Sigmoid colon (tissue), 7 donors: ENCODE data around the gene TMA16. TPM values are rescaled to one million over a fixed set of nuclear protein-coding genes. Genes with fewer than 3 reads are reported as not detected.
A peak's percentile ranks its signal among the peaks of the same experiment; 100 is the strongest.
"Not testable (repeated sequence)": the region's sequence is repeated elsewhere in the genome, so short reads cannot be mapped to it uniquely, and the experiment has no call there.

Experiments
- DNase-seq: peaks from one replicate; pipeline ENCODE4 v3.0.0-alpha.2; 2019
- H3K27ac ChIP-seq, 4 donors: fragments of 200-600 bp; sonication (generic); one replicate each; pipeline ENCODE4 v1.5.1; 2016 to 2019; ENCODE audit warnings: mild to moderate bottlenecking in 1 of 4
- H3K27me3 ChIP-seq, 3 donors: fragments of 200-600 bp; sonication (generic); one replicate each; pipeline ENCODE4 v1.5.1; 2019; ENCODE audit warnings: mild to moderate bottlenecking in 1 of 3
- H3K36me3 ChIP-seq, 4 donors: fragments of 200-600 bp; sonication (generic); one replicate each; pipeline ENCODE4 v1.5.1; 2016 to 2019
- H3K4me1 ChIP-seq, 4 donors: fragments of 200-600 bp; sonication (generic); one replicate each; pipeline ENCODE4 v1.5.1; 2017 to 2019
- H3K4me3 ChIP-seq, 4 donors: fragments of 200-600 bp; sonication (generic); one replicate each; pipeline ENCODE4 v1.5.1; 2017 to 2019; ENCODE audit warnings: mild to moderate bottlenecking in 2 of 4, moderate library complexity in 1 of 4
- H3K9me3 ChIP-seq, 4 donors: fragments of 200-600 bp in 3 of 4; sonication (generic) in 3 of 4; one replicate each; pipeline versions ENCODE4 v1.5.1 to v1.6.1; 2013 to 2019
- CTCF ChIP-seq, 4 experiments: fragments of 450-650 bp in 3 of 4; fragments of 200-600 bp in 1 of 4; IDR thresholded peaks; one replicate each; pipeline ENCODE4 v1.5.1; 2016 to 2019; ENCODE audit warnings: antibody characterized with exemption in 4 of 4, mild to moderate bottlenecking in 3 of 4, moderate library complexity in 2 of 4
- EP300 ChIP-seq, 4 donors: sonication (generic); formaldehyde crosslinking; IDR thresholded peaks; one replicate each; pipeline ENCODE4 v1.6.1; 2017; ENCODE audit warnings: antibody characterized with exemption in 4 of 4
- POLR2A ChIP-seq, 2 donors: fragments of 450-650 bp; IDR thresholded peaks; one replicate each; pipeline ENCODE4 v1.6.1; 2016; ENCODE audit warnings: antibody characterized with exemption in 2 of 2, mild to moderate bottlenecking in 2 of 2, moderate library complexity in 2 of 2
- POLR2AphosphoS5 ChIP-seq, 4 donors: sonication (generic); formaldehyde crosslinking; IDR thresholded peaks; one replicate each; pipeline ENCODE4 v1.6.1; 2017; ENCODE audit warnings: antibody characterized with exemption in 4 of 4
- WGBS, 2 donors: extraction: QIAGEN DNeasy Blood & Tissue Kit; methylation state at CpG; one replicate each; pipeline ENCODE4 v1.1.7; 2013; 5-methylcytosine and 5-hydroxymethylcytosine counted together
- intact Hi-C: fragments of 100-400 bp; cut with DNase I; formaldehyde crosslinking; loops from one replicate; pipeline ENCODE4 v1.15.1; 2023
- polyA plus RNA-seq, 3 donors: library from polyadenylated mRNA; stranded (reverse); fragments of 200-250 nt; gene quantifications; one replicate each; pipeline ENCODE4 v1.2.3, GENCODE V29; 2013
- total RNA-seq, 4 donors: library from RNA; depleted of rRNA; stranded (reverse); fragments of >200 nt; gene quantifications; one replicate each; pipeline ENCODE4 v1.1.0, GENCODE V29; 2016
- donor health status: healthy with polysubstance abuse.
- donor health status: Bipolar disorder and iron deficiency.
- donor health status: healthy.

TMA16 gene
- total RNA-seq, result 10 to 100 TPM; 12.5 to 28.0 (median 21.9) TPM
- polyA plus RNA-seq, result 10 to 100 TPM; 14.6 to 21.0 (median 17.1) TPM

GRCh38 chr4:163494360-163495241 is at the start of gene TMA16:
Gene TMA16, plus strand, starts transcription at chr4:163494690. Its CDS starts 112 bp downstream, at chr4:163494802.
- Histone ChIP-seq H3K4me1 (peaks cover 0 to 24% (median 13%) of the 10 kb centered on the region in 4 donors), H3K9me3 (no peaks in the 10 kb centered on the region), H3K4me3 (peak within 1 kb of the TSS; percentile 78 to 87 (median 84)), H3K36me3 (no peaks in the 10 kb centered on the region), H3K27ac (peak within 1 kb of the TSS; percentile 77 to 89 (median 87)), H3K27me3 (no peaks in the 10 kb centered on the region)
- 0% methylated on average over 64 of the region's 64 CpGs for WGBS, 2 donors
- peak; percentile 91 for DNase-seq
- TF ChIP-seq CTCF (IDR thresholded peaks at IDR 0.05) (no peak), POLR2A (IDR thresholded peaks at IDR 0.05) (peak; percentile 9 to 21), POLR2AphosphoS5 (IDR thresholded peaks at IDR 0.05) (peak; percentile 21 to 77 (median 64)), EP300 (IDR thresholded peaks at IDR 0.05) (no peak)
- intact Hi-C loops, result loop anchor here (10.0 kb wide), 1 partner anchor 330 kb away; the partner anchor contains the start of gene NAF1

GRCh38 chr4:163447023-163447422 is 47.5 kb upstream of the TMA16 start:
- H3K4me1 ChIP-seq, intact Hi-C loops, DNase-seq, H3K36me3 ChIP-seq, H3K9me3 ChIP-seq, H3K27ac ChIP-seq, H3K4me3 ChIP-seq, H3K27me3 ChIP-seq: not testable (repeated sequence)
- 90 to 91% methylated on average over 12 of the region's 12 CpGs for WGBS, 2 donors

GRCh38 chr4:163447481-163447880 is 47.0 kb upstream of the TMA16 start:
- Histone ChIP-seq H3K27me3 (no peaks in the 10 kb centered on the region), H3K36me3 (no peaks in the 10 kb centered on the region), H3K9me3 (no peaks in the 10 kb centered on the region), H3K4me3 (no peak overlapping the region), H3K27ac (no peak overlapping the region), H3K4me1 (no peaks in the 10 kb centered on the region)
- no peak for DNase-seq
- 82 to 83% methylated on average over 1 of the region's 1 CpG for whole genome bisulfite sequencing, 2 donors
- intact Hi-C loops, result no loop called here
- TF ChIP-seq CTCF (IDR thresholded peaks at IDR 0.05) (no peak), POLR2AphosphoS5 (IDR thresholded peaks at IDR 0.05) (no peak), POLR2A (IDR thresholded peaks at IDR 0.05) (no peak), EP300 (IDR thresholded peaks at IDR 0.05) (no peak)

- no peaks in the 10 kb centered on the region for H3K4me1 ChIP-seq
- TF ChIP-seq POLR2A (IDR thresholded peaks at IDR 0.05) (no peak), POLR2AphosphoS5 (IDR thresholded peaks at IDR 0.05) (no peak)
- no peak for DNase-seq
- no peak overlapping the region for H3K27ac ChIP-seq
- no peaks in the 10 kb centered on the region for H3K27me3 ChIP-seq
- intact Hi-C loops, result no loop called here
- WGBS, 2 donors, result 74 to 76% methylated on average over 6 of the region's 6 CpGs
- no peaks in the 10 kb centered on the region for H3K36me3 ChIP-seq
- H3K9me3 ChIP-seq, result no peaks in the 10 kb centered on the region
- no peak overlapping the region for H3K4me3 ChIP-seq
Observed at GRCh38 chr4:163448540-163449203, 45.8 kb upstream of the TMA16 start.

GRCh38 chr4:163462556-163462955 is 31.9 kb upstream of the TMA16 start:
- no peak overlapping the region for H3K27ac ChIP-seq
- DNase-seq, result no peak
- intact Hi-C loops, result no loop called here

More at GRCh38 chr4:163462556-163462955, 31.9 kb upstream of the TMA16 start:
- 91 to 92% methylated on average over 5 of the region's 5 CpGs for WGBS, 2 donors
- Histone ChIP-seq H3K36me3 (no peaks in the 10 kb centered on the region), H3K4me1 (no peaks in the 10 kb centered on the region), H3K9me3 (no peaks in the 10 kb centered on the region), H3K27me3 (no peaks in the 10 kb centered on the region), H3K4me3 (no peak overlapping the region)
- no peak for TF ChIP-seq POLR2AphosphoS5 (IDR thresholded peaks at IDR 0.05)
- no peak for TF ChIP-seq CTCF (IDR thresholded peaks at IDR 0.05)
- no peak for TF ChIP-seq EP300 (IDR thresholded peaks at IDR 0.05)
- no peak for TF ChIP-seq POLR2A (IDR thresholded peaks at IDR 0.05)
